GM12878 (cell line): ENCODE results near the gene UBE2E2.

Source experiments
- CTCF ChIP-seq, 3 experiments: IDR thresholded peaks in 2 of 3; conservative IDR thresholded peaks in 1 of 3; 2 replicates each; pipeline ENCODE4 v1.5.1; 2011; ENCODE audit warnings: low read depth in 3 of 3, low read length in 3 of 3, mild to moderate bottlenecking in 3 of 3, control low read depth in 2 of 3, moderate library complexity in 2 of 3, inconsistent platforms in 1 of 3, mixed read lengths in 1 of 3; ENCODE audit not compliant: control insufficient read depth in 2 of 3, insufficient read depth in 1 of 3; ENCODE audit errors: extremely low read depth in 1 of 3
- HDAC2 ChIP-seq: fragments of 200-600 bp; sonication (generic); IDR thresholded peaks from 2 replicates; pipeline ENCODE4 v1.6.1; 2017
- NR2C2 ChIP-seq: IDR thresholded peaks from 2 replicates; pipeline ENCODE4 v1.6.1; 2011; ENCODE audit warnings: borderline replicate concordance, low read depth; ENCODE audit not compliant: control insufficient read depth, insufficient read length
- POLR2A ChIP-seq: IDR thresholded peaks from 2 replicates; pipeline ENCODE4 v1.6.1; 2011; ENCODE audit warnings: low read depth, mild to moderate bottlenecking, low read length
- REST ChIP-seq: IDR thresholded peaks from 2 replicates; pipeline ENCODE4 v1.6.1; 2012; ENCODE audit warnings: mild to moderate bottlenecking, low read depth, low read length

GRCh38 chr3:23209747-23210487 lies 6.8 kb downstream of the UBE2E2 start:
- TF ChIP-seq NR2C2 (no peak), REST (no peak), POLR2A (no peak), HDAC2 (no peak), CTCF (IDR thresholded peaks at IDR 0.05 in 2 of 3, conservative IDR thresholded peaks at IDR 0.05 in 1 of 3; ENCODE audit: control insufficient read depth in 2 of 3, extremely low read depth in 1 of 3, insufficient read depth in 1 of 3, low read depth in 3 of 3, low read length in 3 of 3) (no peak)
